GM18861 (cell line): ENCODE measurements around the gene COX19.

Experiments used
- ATAC-seq: cut with Tn5 transposase; IDR thresholded peaks from one replicate; pipeline ENCODE4 v1.9.1; 2021; ENCODE audit not compliant: unreplicated experiment

The COX19 gene

GRCh38 chr7:992709-993607 is 17.6 kb upstream of the COX19 start:
- ATAC-seq, result peak; percentile 65

- no peak for ATAC-seq
Observed at GRCh38 chr7:991729-992656, 16.6 kb upstream of the COX19 start.

GRCh38 chr7:990933-991728 is 15.8 kb upstream of the COX19 start:
- no peak for ATAC-seq

- ATAC-seq, result no peak
Observed at GRCh38 chr7:990352-990932, 15.1 kb upstream of the COX19 start.

- ATAC-seq, result no peak
Observed at GRCh38 chr7:988963-989529, 13.7 kb upstream of the COX19 start.

GRCh38 chr7:988426-988911 is 13.1 kb upstream of the COX19 start:
- ATAC-seq, result no peak

GRCh38 chr7:987909-988308 is 12.6 kb upstream of the COX19 start:
- ATAC-seq, result no peak

- ATAC-seq, result no peak
Observed at GRCh38 chr7:986766-987751, 11.7 kb upstream of the COX19 start.

GRCh38 chr7:985915-986741 is 10.8 kb upstream of the COX19 start:
- ATAC-seq, result no peak

GRCh38 chr7:985127-985416 is 9.7 kb upstream of the COX19 start:
- ATAC-seq, result no peak

GRCh38 chr7:984361-985126 is 9.2 kb upstream of the COX19 start:
- ATAC-seq, result no peak

- ATAC-seq, result no peak
Observed at GRCh38 chr7:983616-984071, 8.3 kb upstream of the COX19 start.

GRCh38 chr7:983004-983615 is 7.8 kb upstream of the COX19 start, which contains the start of gene CYP2W1:
Gene CYP2W1 (plus strand): TSS chr7:983181. CDS start chr7:983212, 31 bp downstream.
- ATAC-seq, result no peak

GRCh38 chr7:982511-983003 is 7.2 kb upstream of the COX19 start:
- no peak for ATAC-seq

GRCh38 chr7:981793-982510 is 6.6 kb upstream of the COX19 start:
- no peak for ATAC-seq
